ENCODE measurements around the gene PLD1.

Gene PLD1

DNA sequence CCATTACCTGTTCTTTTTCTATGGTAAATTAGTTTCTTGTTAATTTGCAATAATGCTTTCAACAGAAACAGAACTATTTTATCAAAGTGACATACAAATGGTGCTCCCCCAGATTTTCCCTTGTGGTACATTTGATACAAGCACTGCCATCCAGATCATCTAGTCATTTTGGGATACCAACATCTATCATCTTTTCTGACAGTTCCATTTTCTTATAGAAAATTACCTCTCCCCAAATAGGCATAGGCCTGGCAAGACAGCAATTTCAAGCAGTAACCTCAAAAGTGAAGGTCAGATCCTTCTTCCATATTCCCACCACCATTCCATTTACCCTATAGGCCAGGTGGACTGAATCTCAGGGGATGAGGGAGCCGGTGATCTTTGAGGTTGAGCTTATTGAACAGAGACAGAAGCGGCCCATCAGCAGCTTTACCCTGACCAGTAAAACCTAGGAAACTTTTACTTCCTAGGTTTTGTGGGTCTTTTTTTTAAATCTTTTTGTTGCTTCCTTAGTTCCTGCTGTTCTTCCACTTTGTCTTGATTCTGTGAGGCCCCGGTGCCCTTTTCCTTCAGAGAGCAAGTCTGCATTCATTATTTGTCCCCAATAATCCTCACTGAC, 3.1 kb upstream of the PLD1 start:
- DNase-seq = no peak

DNA sequence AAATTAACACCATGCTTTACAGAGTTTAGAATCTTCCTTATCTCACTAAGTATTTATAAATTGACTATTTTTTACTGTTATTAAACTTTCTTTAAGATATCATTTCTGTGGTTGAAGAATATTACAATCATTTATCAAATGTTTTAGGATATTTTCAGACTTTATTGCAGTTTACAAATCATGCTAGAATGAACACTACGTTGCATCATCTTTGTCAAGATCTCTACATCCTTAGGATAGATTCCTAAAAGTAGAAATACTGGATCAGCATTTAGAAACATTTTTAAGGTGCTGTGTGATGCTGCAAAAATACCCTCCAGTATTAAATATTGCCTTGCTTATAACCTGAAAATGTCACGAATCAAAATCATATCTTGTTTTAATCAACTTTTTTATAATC, 2.5 kb upstream of the PLD1 start:
- no peak for DNase-seq

DNA sequence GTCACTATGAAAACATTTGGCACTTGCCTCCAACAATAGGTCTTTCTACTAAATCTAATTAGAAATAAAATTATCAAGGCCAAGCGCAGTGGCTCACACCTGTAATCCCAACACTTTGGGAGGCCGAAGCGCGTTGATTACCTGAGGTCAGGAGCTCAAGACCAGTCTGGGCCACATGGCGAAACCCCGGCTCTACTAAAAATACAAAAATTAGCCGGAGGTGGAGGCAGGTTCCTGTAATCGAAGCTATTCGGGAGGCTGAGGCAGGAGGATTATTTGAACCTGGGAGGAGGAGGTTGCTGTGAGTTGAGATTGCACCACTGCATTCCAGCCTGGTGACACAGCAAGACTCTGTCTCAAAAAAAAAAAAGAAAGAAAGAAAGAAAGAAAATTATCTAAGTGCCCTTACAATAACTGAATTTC, 1.6 kb upstream of the PLD1 start:
- no peak for DNase-seq

DNA sequence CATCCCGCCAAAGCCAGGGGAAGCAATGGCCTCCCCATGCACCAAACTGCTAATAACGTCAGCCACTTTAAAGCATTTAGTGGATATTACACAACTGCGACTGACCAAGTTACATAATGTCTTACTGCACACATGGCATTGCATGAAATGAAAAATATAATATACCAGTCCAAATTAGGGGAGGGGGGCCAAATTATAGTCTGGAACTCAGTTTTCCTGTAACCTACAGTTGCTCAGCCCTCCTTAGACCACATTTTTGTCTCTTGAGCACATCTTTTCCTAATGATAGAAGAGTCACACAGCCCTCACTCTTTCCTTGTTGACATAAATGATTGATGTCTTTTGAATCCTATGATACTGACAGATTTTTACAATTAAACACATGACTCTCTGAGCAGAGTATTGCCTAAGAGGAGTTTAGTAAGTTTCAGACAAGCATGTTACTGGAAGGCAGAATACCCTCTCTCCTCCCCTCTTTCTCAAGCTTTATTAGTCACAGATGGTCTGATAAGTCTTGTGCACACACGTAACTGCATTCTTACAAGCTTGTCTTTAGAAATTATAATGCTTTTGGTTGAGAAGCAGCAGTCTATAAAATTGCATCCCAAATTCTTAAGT, 1.1 kb upstream of the PLD1 start:
- no peak for DNase-seq

DNA sequence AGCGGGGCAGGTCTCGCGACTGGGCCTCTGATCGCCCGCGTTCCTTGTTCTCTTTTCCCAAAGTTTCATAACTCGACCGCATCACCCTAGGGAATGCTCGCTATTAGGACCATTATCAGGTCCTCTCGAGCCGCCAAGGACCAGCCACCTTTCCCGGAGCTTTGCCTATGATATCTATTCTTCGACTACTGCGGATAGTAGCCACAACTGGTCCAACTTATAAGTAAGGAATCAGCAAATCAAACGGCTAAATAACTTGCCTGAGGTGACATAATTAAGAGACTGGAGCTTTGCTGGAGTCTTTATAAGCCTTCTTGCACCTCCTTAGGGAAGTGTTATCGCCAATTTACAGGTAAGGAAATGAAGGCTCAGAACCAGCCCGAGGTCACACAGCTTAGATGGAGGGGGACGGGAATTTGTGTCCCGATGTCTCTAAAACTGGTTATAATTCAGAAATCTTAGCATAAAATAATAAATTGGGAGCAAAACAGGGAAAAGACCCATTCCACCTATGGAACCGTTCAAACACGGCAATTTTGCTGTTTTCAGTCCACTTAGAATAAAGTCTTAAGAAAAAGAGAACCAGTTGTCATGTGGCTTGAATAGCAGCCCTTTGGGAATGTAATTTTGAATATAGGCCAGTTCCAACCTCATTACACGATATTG, 479 bp upstream of the PLD1 start:
- DNase-seq = no peak

DNA sequence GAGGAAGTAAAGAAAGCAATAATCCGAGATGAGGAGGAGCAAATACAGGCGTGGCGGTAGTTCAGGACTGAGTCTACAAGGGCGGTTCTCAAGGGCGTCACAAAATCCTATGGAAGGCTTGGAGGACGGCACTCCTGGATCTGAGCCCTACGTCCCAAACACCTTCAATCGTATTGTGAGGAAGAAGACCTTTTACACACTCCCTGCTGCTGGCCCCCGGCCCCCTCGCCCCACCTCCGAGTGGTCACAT, 747 bp downstream of the PLD1 start:
- DNase-seq = no peak

DNA sequence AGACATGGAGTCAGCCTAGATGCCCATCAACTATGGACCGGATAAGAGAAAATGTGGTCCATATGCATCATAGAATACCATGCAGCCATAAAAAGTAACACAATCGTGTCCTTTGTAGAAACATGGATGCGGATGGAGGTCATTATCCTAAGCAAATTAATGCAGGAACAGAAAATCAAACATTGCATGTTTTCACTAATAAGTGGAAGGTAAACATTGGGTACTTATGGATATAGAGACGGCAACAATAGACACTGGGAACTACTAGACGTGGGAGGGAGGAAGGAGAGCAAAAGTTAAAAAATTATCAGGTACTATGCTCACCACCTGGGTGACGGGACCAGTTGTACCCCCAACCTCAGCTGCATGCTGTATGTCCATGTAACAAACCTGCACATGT, 2.5 kb downstream of the PLD1 start:
- DNase-seq = no peak

DNA sequence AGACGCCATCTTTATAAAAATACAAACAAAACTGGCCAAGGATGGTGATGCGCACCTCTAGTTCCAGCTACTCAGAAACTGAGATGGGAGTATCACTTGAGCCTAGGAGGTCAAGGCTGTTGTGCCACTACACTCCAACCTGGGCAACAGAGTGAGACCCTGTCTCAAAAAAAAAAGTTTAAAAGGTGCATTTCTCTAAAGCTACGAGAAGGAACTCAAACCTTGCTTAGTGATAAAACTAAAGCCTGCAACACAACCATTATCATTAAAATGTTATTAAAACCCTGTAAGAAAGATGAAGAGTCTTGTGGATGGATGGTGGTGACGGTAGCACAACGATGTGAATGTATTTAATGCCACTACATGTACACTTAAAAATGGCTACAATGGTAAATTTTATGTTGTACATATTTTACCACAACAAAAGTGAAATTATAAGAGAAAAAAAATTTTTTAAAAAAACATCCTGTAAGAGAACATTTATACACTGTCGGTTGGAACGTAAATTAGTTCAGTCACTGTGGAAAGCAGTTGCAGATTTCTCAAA, 3.1 kb downstream of the PLD1 start:
- no peak for DNase-seq

DNA sequence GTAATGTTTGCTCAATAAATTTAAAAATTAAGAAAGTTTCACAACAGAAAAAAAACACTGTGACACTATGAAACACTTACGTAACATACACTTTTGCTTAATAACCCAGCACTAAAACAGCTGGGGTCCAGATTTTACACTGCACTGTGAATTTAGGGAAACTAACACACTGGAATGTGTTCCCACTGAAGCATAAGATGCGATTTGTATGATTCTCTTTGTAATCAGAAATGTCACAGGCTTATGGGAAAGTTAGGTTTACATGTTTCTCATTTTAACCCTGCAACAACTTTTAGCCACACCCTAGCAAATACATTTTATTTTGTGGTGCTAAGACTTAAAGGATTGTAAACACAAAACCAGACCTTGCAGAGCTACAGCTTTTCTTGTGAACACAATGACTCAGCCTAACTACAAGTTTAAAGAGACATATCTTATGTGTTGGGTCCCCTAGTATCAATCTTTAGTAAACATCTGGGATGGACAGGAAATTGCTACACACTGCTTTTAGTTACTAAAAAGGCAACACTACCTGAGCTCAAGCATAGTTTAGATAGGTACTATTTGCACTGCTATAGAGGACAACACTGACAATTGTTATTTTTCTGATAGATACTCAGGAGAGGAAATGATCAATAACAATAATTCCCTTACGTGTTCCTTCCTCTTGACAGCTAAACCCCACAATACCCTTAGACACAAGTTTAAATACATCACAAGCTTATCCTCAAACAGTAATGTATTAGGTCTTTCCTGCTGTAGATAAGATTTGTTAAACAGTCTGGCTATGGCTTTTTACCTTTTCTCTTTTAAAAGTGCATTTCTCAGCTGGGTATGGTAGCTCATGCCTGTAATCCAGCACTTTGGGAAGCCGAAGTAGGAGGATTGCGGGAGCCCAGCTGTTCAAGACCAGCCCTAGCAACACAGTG, 3.8 kb downstream of the PLD1 start:
- DNase-seq = no peak

DNA sequence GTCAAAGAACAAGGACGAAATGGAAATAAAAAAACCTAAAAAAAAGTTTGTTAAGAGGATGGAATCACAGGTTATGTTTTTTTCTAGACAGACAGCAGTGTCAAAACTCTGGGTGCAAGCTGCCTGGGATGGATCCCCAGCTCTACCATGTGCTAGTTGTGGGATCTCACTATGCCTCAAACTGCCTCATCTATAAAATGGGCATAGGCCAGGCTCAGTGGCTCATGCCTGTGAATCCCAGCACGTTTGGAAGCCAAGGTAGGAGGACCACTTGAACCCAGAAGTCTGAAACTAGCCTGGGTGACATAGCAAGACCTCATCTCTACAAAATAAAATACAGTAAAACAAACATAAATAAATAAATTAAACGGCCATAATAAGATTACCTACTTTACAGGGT, 4.6 kb downstream of the PLD1 start:
- DNase-seq = no peak

DNA sequence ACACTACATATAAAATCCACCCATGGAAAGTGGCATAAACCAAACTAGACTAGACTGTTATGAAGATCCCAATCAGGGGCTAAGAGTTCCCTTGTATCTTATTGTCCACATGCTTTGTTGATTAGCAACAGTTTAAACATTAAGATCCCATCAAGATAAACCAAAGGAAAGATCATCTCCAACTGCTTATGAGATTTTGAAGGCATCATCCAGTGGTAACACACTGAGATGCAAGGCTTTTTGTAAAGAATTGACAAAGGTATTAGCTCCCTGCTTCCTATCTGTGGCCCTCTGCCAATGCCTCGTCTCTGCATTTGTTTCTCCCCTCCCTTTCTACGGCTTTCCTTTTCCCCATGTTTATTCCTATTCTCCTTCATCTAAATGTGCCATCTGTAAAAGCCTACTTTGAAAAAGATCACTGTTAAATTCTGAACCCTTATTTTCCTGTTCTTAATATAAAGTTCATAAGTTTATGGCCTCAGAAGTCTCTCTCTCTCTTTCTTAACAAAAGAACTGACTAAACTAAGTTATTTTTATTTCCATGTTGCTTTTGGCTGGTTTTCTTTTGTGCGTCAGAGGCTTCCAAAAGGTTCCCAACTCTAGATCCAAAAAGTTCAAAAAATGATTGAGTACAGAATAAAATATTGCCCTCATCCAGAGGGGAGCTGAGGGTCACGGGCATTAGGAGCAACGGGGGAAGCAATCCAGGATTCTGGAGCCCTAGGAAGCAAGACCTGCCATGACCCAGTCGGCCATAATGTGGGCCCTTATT, 5.5 kb downstream of the PLD1 start:
- DNase-seq = no peak

DNA sequence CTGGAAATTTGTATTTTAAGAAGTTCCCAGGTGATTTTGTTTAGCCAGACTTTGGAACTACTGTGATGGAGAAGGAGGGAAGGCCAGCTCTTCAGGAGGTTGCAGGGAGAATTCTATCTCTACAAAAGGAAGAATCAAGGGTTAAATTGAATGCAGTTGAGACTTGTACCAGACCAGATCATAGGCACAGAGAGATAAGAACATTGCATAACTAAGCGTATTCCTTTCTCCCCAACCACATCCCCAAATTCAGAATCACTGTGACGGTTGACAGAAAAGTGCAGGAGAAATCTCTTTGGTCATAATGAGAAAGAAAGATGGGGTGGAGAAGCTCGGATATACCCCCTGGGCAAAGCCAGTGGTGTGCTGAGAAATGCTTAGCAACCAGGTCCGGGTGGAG, 7.2 kb downstream of the PLD1 start:
- DNase-seq = no peak

DNA sequence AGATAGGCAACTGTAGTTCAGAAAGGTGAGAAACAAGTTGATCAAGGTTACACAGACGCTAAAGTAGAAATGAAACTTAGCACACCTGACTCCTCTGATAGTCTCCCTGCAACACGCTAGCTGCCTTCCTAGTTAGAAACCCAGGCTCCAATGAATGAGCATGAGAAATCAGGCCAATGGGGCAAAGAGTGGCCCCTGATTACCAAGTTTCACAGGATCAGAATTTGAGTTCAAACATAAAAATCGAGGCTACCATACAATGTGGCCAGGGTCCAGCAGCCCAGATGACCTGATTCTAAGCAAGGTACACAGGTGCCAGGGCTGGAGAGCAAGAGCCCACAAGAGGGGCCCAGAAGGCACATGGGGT, 7.7 kb downstream of the PLD1 start:
- no peak for DNase-seq

DNA sequence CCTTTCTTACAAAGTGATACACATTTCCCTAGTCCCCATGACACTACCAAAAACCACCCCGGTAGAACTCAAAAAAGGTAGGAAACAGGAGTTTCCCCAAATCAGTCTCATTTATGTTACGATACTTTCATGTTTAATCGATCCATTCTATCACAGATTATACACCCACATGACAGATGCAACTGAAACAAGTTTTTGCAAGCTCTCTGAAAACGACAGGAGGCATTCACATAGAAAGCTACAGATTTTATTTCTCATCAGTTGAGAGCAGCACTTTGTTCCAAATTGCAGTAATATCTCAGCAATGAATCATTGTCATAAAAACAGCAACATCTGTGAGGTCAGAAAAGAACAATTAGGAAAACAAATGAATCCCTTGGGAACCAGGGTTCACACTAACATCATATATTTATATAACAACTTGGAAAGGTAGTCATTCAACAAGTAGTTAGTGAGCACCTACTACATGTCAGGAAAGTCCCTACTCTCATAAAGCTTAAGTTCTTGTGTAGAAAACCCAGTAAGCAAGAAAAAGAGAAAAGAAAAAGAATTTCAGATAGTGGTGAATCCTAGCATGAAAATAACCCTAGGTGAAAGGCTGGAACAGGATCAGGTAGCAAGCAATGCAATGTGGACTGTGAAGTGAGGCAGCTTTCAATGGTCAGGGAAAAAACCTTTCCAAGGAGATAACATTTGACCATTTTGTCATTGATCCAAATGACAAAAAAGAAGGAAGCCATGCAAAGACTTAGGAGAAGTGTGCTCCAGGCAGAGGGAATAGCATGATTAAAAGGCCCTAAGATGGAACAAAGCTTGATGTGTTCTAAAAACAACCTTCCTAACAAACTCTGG, 8.3 kb downstream of the PLD1 start:
- DNase-seq = no peak

DNA sequence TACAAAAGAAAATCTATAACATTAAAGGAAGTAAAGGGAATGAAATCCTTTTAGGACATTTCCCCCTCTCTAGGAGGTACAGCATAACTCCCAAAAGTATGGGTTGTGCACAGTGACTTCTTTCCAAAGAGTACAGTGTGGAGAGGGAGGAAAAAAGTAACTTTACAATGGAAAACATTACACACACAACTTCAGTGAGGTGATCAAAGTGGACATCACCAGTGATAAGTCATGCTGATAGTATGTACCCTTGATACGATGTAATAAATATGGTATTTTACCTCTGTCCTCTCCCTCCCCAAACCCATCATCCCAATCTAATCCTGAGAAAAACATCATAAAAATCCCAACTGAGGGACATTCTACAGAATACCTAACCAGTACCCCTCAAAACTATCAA, 10.8 kb downstream of the PLD1 start:
- no peak for DNase-seq

DNA sequence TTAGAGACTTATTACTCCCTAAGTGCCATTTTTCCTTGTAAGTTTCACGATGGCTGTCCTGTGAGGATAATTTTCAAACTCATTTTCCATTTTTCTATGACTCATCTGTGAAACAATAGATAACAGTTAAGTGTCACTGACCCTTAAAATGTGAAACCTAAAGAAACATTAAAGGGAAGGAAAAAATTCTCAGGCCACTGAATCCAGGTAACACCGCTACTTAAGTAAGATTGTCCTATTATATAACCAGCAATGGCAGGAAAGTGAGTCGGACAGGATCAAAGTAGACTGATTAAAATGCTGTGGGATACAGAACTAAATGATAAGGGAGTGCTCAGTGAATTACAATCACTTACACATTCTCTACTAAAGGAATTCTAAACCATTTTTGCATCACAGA, 12.4 kb downstream of the PLD1 start:
- DNase-seq = no peak

DNA sequence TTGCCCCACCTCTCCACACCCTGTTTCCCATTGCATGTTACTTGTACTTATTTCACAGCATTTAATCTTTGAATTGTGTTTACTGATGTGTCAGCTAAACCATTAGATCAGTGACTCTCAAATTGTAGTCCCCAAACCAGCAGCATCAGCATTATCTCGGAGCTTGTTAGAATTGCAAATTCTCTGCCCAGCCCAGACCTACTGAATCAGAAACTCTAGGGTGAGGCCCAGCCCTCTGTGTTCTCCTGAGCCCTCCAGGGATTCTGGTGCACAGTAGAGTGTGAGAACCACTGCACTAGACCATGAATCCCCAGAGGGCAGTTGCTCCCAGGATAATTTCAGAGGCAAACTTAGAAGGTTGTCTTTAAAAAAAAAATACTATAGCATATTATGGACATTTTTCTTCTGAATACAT, 13.0 kb downstream of the PLD1 start:
- no peak for DNase-seq

DNA sequence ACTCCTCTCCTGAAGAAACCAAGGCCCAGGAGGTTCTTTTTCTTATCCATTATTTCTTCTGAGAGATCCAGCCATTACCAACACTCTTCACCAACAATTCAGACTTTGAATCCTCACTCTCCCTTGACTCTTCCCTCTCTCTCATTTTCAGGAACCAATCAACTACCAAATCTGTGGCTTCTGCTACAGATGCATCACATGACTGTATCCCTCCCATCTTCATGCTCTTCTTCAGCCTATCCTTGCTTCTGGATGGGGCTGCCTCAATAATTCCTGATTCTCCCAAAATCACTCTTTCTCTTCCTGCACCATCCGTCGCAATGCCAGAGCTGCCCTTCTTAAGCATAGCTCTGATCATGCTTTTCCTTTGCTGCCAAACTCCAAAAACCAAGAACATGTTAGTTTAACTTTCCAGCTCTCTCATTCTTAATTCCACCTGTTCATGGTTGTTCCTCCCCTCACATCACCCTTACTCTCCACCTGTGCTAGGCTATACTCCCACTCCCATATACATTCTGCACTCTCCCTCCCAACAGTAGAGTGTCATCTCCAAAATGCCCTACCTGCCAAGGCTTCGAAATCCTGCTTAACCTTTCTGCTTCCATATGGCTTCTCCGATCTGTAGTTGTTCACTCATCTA, 13.5 kb downstream of the PLD1 start:
- no peak for DNase-seq

DNA sequence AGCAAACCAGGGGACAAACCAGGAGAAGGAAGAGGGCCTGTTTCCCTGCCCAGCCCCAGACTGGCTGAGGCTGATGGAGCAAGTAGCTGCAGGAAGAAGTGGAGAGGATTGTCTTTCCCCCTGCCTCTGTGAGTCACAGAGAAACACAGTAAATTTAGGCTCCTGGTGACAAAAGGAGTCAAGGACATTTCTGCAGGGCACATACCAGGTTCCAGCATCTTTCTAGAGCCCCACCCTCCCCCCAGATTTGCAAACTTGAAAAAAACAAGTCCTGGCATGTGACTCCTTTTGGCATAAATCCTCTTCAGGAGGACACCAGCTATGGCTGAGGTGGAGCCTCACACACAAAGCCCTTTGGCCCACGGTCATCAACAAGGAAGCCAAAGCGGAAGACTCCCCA, 17.8 kb downstream of the PLD1 start:
- DNase-seq = no peak

DNA sequence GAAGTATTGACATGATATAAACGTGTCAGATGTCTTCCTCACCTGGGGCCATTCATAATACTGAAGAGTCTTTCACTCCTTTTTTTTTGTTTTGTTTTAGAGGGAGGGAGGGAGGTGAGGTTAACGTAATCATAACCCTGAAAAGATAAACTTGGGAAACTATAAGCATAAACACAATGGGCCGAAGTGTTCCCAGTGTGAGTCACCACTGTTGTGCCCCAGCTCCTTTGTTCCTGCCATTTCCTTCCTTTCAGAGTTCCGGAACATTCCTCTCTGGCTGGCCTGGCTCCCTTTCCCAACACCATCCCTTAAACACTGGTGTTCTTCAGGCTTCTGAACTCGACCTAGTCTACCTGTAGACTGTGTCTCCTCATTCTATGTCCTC, 18.6 kb downstream of the PLD1 start:
- DNase-seq = no peak

DNA sequence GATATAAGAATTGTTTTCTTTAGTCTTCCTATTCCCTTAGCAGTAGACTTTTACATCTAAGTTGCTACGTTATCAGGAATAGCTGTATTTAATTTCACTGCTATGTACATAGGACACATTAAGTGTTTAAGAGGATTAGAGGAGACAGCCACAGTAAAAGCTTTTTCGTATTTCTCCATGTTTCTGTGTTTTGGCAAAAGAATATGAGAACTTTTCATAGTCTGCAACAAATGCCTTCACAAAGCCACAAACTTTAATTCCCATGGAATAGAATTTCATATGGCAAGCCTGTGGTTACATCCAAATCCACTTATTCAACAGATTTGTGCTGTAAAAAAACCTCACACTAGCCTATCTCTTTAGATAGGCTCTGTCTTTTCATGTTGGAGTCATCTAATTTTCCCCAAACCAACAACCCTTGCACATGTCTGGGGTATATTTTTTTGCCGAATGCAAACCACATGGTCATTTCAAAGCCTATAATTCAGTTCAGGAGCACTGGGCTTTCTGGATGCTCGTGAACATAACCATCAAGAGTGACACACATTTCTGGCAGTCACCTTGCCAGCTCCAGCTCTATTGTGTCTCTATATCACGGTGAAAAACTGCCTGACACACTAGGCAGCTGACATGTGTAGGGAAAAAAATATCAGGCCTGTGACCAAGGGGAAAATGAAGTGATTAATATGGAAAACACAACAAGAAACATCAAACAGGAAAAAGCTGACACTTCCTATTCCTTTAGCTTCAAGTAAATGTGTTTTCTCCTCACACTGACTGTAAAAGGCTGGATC, 19.2 kb downstream of the PLD1 start:
- no peak for DNase-seq
